NCI-H187 (cell line): ENCODE results near the gene OR8U1.
"Not testable (repeated sequence)": the region's sequence is repeated elsewhere in the genome, so short reads cannot be mapped to it uniquely, and the experiment has no call there.

Experiments used
- DNase-seq, 2 experiments: peaks; one replicate each; lab custom pipeline; 2025; lab: John Stamatoyannopoulos, UW

OR8U1 gene

GRCh38 chr11:56375324-56375723 is at the start of gene OR8U1:
TSS of gene OR8U1 (plus strand) at chr11:56375624. CDS start at chr11:56375624, 0 bp downstream.
- DNase-seq: no peak

- DNase-seq: no peak
Observed at GRCh38 chr11:56331861-56332491, 43.4 kb upstream of the OR8U1 start.

- no peak for DNase-seq
Observed at GRCh38 chr11:56333156-56333555, 42.3 kb upstream of the OR8U1 start.

GRCh38 chr11:56340289-56340688 is 35.1 kb upstream of the OR8U1 start:
- DNase-seq: no peak

- DNase-seq: no peak
Observed at GRCh38 chr11:56345739-56346138, 29.7 kb upstream of the OR8U1 start, which contains the start of gene OR8K1. TSS of gene OR8K1 (plus strand) at chr11:56346039. CDS start at chr11:56346039, 0 bp downstream.

- no peak for DNase-seq
Observed at GRCh38 chr11:56353991-56354390, 21.4 kb upstream of the OR8U1 start, which contains the start of gene OR8J1. TSS of gene OR8J1 (plus strand) at chr11:56354291. CDS start at chr11:56360247, 5,956 bp downstream.

GRCh38 chr11:56380120-56380519 is 4.7 kb downstream of the OR8U1 start:
- DNase-seq: no peak

- no peak for DNase-seq
Observed at GRCh38 chr11:56394381-56394780, 19.0 kb downstream of the OR8U1 start.

- DNase-seq: no peak
Observed at GRCh38 chr11:56396047-56396446, 20.6 kb downstream of the OR8U1 start.

- DNase-seq: not testable (repeated sequence)
Observed at GRCh38 chr11:56401858-56402461, 26.5 kb downstream of the OR8U1 start.

GRCh38 chr11:56404393-56404792 is 29.0 kb downstream of the OR8U1 start:
- DNase-seq: no peak

- DNase-seq: no peak
Observed at GRCh38 chr11:56410801-56411200, 35.4 kb downstream of the OR8U1 start.

- no peak for DNase-seq
Observed at GRCh38 chr11:56412396-56412795, 37.0 kb downstream of the OR8U1 start, which contains the start of gene OR5AL1. TSS of gene OR5AL1 (plus strand) at chr11:56412696.
